Activated naive CD8-positive, alpha-beta T cell treated with anti-CD3 and anti-CD28 coated beads, Interleukin-2, amount 10 ng/mL, durations not matched to agents 7 days and 5 days (primary cell): Measurements from ENCODE around the gene S100A8. TPM values are rescaled to one million over a fixed set of nuclear protein-coding genes. Genes with fewer than 3 reads are reported as not detected.
"Not testable (repeated sequence)": the region's sequence is repeated elsewhere in the genome, so short reads cannot be mapped to it uniquely, and the experiment has no call there.

ENCODE experiments used
- ATAC-seq: fragments of 150-1000 bp; cut with Tn5 transposase; one replicate; pipeline ENCODE4 v1.10.0; 2021; ENCODE audit warnings: low read depth, moderate library complexity
- POLR2A ChIA-PET: fragments of 350-600 bp; sonication (Branson Sonifier 250); formaldehyde crosslinking; loops from one replicate; lab custom pipeline; 2021; ENCODE audit warnings: antibody characterized with exemption; lab: Charles Lee
- DNase-seq: peaks from one replicate; pipeline ENCODE4 v3.0.0; 2021
- H3K27ac Mint-ChIP-seq: one replicate; pipeline ENCODE4 v1.8.0; 2022; ENCODE audit warnings: mild to moderate bottlenecking, mixed read lengths
- H3K27me3 Mint-ChIP-seq: one replicate; pipeline ENCODE4 v1.8.0; 2022; ENCODE audit warnings: mild to moderate bottlenecking, moderate library complexity, mixed read lengths
- H3K36me3 Mint-ChIP-seq: one replicate; pipeline ENCODE4 v1.8.0; 2021; ENCODE audit warnings: mild to moderate bottlenecking, mixed read lengths
- H3K4me1 Mint-ChIP-seq: one replicate; pipeline ENCODE4 v1.8.0; 2021; ENCODE audit warnings: mixed read lengths
- H3K4me3 Mint-ChIP-seq: one replicate; pipeline ENCODE4 v1.8.0; 2022; ENCODE audit warnings: mild to moderate bottlenecking, moderate library complexity, mixed read lengths
- H3K9me3 Mint-ChIP-seq: one replicate; pipeline ENCODE4 v1.8.0; 2021; ENCODE audit warnings: mixed read lengths
- total RNA-seq, 2 experiments: library from RNA; stranded (reverse); gene quantifications; one replicate each; pipeline ENCODE4 v1.2.3, GENCODE V29; 2021

S100A8 gene
- total RNA-seq, 2 experiments from 2014 or later: 0.94 to 1.2 TPM

- Mint-ChIP-seq H3K27ac (no peak overlapping the region), H3K9me3 (no peaks in the 10 kb centered on the region), H3K27me3 (peaks cover 3% of the 10 kb centered on the region), H3K4me1 (no peaks in the 10 kb centered on the region), H3K36me3 (no peaks in the 10 kb centered on the region), H3K4me3 (no peak overlapping the region)
- ATAC-seq (no peak), DNase-seq (no peak)
- POLR2A ChIA-PET: no interaction called here
Measured at GRCh38 chr1:153428791-153429190, 37.9 kb upstream of the S100A8 start.

- Mint-ChIP-seq H3K27ac (no peak overlapping the region), H3K4me3 (no peak overlapping the region), H3K27me3 (peaks cover 3% of the 10 kb centered on the region), H3K36me3 (no peaks in the 10 kb centered on the region), H3K4me1 (no peaks in the 10 kb centered on the region), H3K9me3 (no peaks in the 10 kb centered on the region)
- ATAC-seq (no peak), DNase-seq (no peak)
- POLR2A ChIA-PET: no interaction called here
Measured at GRCh38 chr1:153428073-153428638, 37.3 kb upstream of the S100A8 start.

GRCh38 chr1:153426809-153427208 lies 35.9 kb upstream of the S100A8 start:
- ATAC-seq: no peak
- Mint-ChIP-seq H3K9me3 (no peaks in the 10 kb centered on the region), H3K4me3 (no peak overlapping the region), H3K27ac (no peak overlapping the region), H3K36me3 (no peaks in the 10 kb centered on the region), H3K27me3 (peaks cover 2% of the 10 kb centered on the region), H3K4me1 (no peaks in the 10 kb centered on the region)
- POLR2A ChIA-PET: no interaction called here
- DNase-seq: no peak

- H3K36me3 Mint-ChIP-seq: no peaks in the 10 kb centered on the region
- H3K27ac Mint-ChIP-seq: no peak overlapping the region
- no peak for ATAC-seq
- POLR2A ChIA-PET: no interaction called here
- H3K9me3 Mint-ChIP-seq: no peaks in the 10 kb centered on the region
- H3K4me1 Mint-ChIP-seq: no peaks in the 10 kb centered on the region
- H3K4me3 Mint-ChIP-seq: no peak overlapping the region
- DNase-seq: peak; percentile 74
- H3K27me3 Mint-ChIP-seq: peaks cover 2% of the 10 kb centered on the region
Measured at GRCh38 chr1:153422450-153423068, 31.7 kb upstream of the S100A8 start.

GRCh38 chr1:153420306-153420705 lies 29.4 kb upstream of the S100A8 start:
- Mint-ChIP-seq H3K27ac (no peak overlapping the region), H3K4me3 (no peak overlapping the region), H3K36me3 (no peaks in the 10 kb centered on the region), H3K27me3 (peaks cover 2% of the 10 kb centered on the region), H3K4me1 (no peaks in the 10 kb centered on the region), H3K9me3 (no peaks in the 10 kb centered on the region)
- POLR2A ChIA-PET: no interaction called here
- DNase-seq: no peak
- ATAC-seq: no peak

- H3K27ac Mint-ChIP-seq, H3K4me3 Mint-ChIP-seq, H3K4me1 Mint-ChIP-seq, POLR2A ChIA-PET, H3K9me3 Mint-ChIP-seq, ATAC-seq, H3K36me3 Mint-ChIP-seq, H3K27me3 Mint-ChIP-seq, DNase-seq: not testable (repeated sequence)
Measured at GRCh38 chr1:153419436-153419793, 28.5 kb upstream of the S100A8 start.

GRCh38 chr1:153418758-153419435 lies 28.0 kb upstream of the S100A8 start:
- H3K9me3 Mint-ChIP-seq, DNase-seq, POLR2A ChIA-PET: not testable (repeated sequence)

GRCh38 chr1:153417136-153417888 lies 26.4 kb upstream of the S100A8 start:
- no peak for DNase-seq

More at GRCh38 chr1:153418758-153419435, 28.0 kb upstream of the S100A8 start:
- H3K4me1 Mint-ChIP-seq, ATAC-seq, H3K27ac Mint-ChIP-seq, H3K27me3 Mint-ChIP-seq, H3K4me3 Mint-ChIP-seq, H3K36me3 Mint-ChIP-seq: not testable (repeated sequence)

GRCh38 chr1:153415850-153416570 lies 25.1 kb upstream of the S100A8 start, which contains the start of gene S100A7A:
Gene S100A7A, plus strand, starts transcription at chr1:153416520. Its CDS starts 1,563 bp downstream, at chr1:153418083.
- H3K27ac Mint-ChIP-seq: no peak within 1 kb of the TSS
- no peaks in the 10 kb centered on the region for H3K36me3 Mint-ChIP-seq
- no peak within 1 kb of the TSS for H3K4me3 Mint-ChIP-seq
- H3K4me1 Mint-ChIP-seq: no peaks in the 10 kb centered on the region
- DNase-seq: no peak
- ATAC-seq: no peak
- POLR2A ChIA-PET: no interaction called here
- H3K9me3 Mint-ChIP-seq: peaks cover 2% of the 10 kb centered on the region
- H3K27me3 Mint-ChIP-seq: peaks cover 2% of the 10 kb centered on the region

More at GRCh38 chr1:153417136-153417888, 26.4 kb upstream of the S100A8 start:
- no peaks in the 10 kb centered on the region for H3K36me3 Mint-ChIP-seq
- H3K27me3 Mint-ChIP-seq: peaks cover 2% of the 10 kb centered on the region
- peaks cover 2% of the 10 kb centered on the region for H3K9me3 Mint-ChIP-seq
- ATAC-seq: no peak
- no peak overlapping the region for H3K4me3 Mint-ChIP-seq
- H3K4me1 Mint-ChIP-seq: no peaks in the 10 kb centered on the region
- POLR2A ChIA-PET: no interaction called here
- H3K27ac Mint-ChIP-seq: no peak overlapping the region

- POLR2A ChIA-PET, H3K4me3 Mint-ChIP-seq, H3K9me3 Mint-ChIP-seq, ATAC-seq, H3K27ac Mint-ChIP-seq, H3K36me3 Mint-ChIP-seq, H3K4me1 Mint-ChIP-seq, DNase-seq: not testable (repeated sequence)
- H3K27me3 Mint-ChIP-seq: peaks cover 13% of the 10 kb centered on the region
Measured at GRCh38 chr1:153413961-153414360, 23.1 kb upstream of the S100A8 start.

GRCh38 chr1:153407274-153407673 lies 16.4 kb upstream of the S100A8 start:
- H3K36me3 Mint-ChIP-seq, H3K4me3 Mint-ChIP-seq, H3K9me3 Mint-ChIP-seq, DNase-seq, H3K27ac Mint-ChIP-seq, POLR2A ChIA-PET, H3K4me1 Mint-ChIP-seq, ATAC-seq: not testable (repeated sequence)
- H3K27me3 Mint-ChIP-seq: peaks cover 19% of the 10 kb centered on the region

GRCh38 chr1:153405825-153406599 lies 15.1 kb upstream of the S100A8 start:
- H3K4me3 Mint-ChIP-seq, H3K9me3 Mint-ChIP-seq, POLR2A ChIA-PET, H3K27ac Mint-ChIP-seq, H3K4me1 Mint-ChIP-seq, ATAC-seq, DNase-seq, H3K36me3 Mint-ChIP-seq: not testable (repeated sequence)
- peaks cover 19% of the 10 kb centered on the region for H3K27me3 Mint-ChIP-seq
